ENCODE measurements around the gene CPEB1. TPM values are rescaled to one million over a fixed set of nuclear protein-coding genes. Genes with fewer than 3 reads are reported as not detected.

CPEB1 gene
- total RNA-seq, 1 donor from 2014 or later, result 2.5 TPM

DNA sequence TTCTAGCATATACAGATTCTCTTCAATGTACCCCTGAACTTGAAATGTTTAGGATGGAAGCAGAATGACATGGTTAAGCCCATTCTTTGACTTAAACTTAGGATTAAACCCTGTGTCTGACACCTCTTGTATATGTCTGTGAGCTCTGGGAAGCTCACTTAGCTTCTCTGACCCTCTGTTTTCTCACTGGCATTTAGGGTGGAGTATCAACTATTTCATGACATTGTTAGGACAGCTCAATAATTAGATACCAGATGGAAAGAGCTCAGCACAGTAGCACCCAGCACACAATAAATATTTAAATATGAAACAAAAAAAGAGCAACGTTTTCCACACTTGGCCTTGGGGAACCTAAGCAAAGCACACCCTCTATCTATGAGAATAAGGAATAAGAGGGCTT is 88.7 kb downstream of the CPEB1 start:
- TF ChIP-seq CTCF (IDR thresholded peaks at IDR 0.05), result no peak
- Histone ChIP-seq H3K27ac (no peak overlapping the region), H3K4me3 (no peak overlapping the region), H3K36me3 (no peaks in the 10 kb centered on the region), H3K27me3 (no peaks in the 10 kb centered on the region), H3K9me3 (no peaks in the 10 kb centered on the region), H3K4me1 (no peaks in the 10 kb centered on the region)
- intact Hi-C loops (cut with DNase I), result no loop called here
- ATAC-seq, result no peak
- no peak for DNase-seq

- Histone ChIP-seq H3K4me1 (no peaks in the 10 kb centered on the region), H3K27ac (no peak overlapping the region), H3K27me3 (no peaks in the 10 kb centered on the region), H3K4me3 (no peak overlapping the region), H3K9me3 (no peaks in the 10 kb centered on the region), H3K36me3 (no peaks in the 10 kb centered on the region)
- intact Hi-C loops (cut with DNase I), result no loop called here
- TF ChIP-seq CTCF (IDR thresholded peaks at IDR 0.05), result no peak
- ATAC-seq (no peak), DNase-seq (no peak)
These were observed 90.7 kb downstream of the CPEB1 start for GRCh38 chr15:82556315-82557035.

DNA sequence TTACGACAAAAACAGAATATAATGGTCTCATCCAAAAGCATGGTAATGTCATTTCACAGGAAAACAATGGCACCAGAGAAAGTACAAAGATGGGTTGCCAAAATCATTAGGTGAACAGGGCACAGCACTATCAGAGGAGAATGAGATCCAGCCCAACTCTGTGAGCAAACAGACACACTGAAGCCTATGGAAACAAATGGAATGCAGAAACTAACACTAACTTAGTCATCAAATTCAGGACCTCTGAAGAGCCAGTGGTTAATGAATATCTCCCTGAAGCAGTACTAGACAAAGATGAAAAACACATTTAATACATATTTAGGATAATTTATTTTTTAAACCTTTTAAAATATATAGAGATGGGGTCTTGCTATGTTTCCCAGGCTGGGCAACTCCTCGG is 92.3 kb downstream of the CPEB1 start:
- DNase-seq (no peak), ATAC-seq (no peak)
- no peaks in the 10 kb centered on the region for H3K36me3 ChIP-seq
- no peak for TF ChIP-seq CTCF (IDR thresholded peaks at IDR 0.05)
- H3K27ac ChIP-seq, result no peak overlapping the region
- no peaks in the 10 kb centered on the region for H3K4me1 ChIP-seq
- no peaks in the 10 kb centered on the region for H3K9me3 ChIP-seq
- no peak overlapping the region for H3K4me3 ChIP-seq
- H3K27me3 ChIP-seq, result no peaks in the 10 kb centered on the region
- intact Hi-C loops (cut with DNase I), result no loop called here

- Histone ChIP-seq H3K27ac (no peak overlapping the region), H3K36me3 (no peaks in the 10 kb centered on the region), H3K4me3 (no peak overlapping the region), H3K4me1 (no peaks in the 10 kb centered on the region), H3K27me3 (no peaks in the 10 kb centered on the region), H3K9me3 (no peaks in the 10 kb centered on the region)
- TF ChIP-seq CTCF (IDR thresholded peaks at IDR 0.05), result no peak
- ATAC-seq (no peak), DNase-seq (no peak)
- intact Hi-C loops (cut with DNase I), result no loop called here
These were observed 92.8 kb downstream of the CPEB1 start for GRCh38 chr15:82554351-82554750.

DNA sequence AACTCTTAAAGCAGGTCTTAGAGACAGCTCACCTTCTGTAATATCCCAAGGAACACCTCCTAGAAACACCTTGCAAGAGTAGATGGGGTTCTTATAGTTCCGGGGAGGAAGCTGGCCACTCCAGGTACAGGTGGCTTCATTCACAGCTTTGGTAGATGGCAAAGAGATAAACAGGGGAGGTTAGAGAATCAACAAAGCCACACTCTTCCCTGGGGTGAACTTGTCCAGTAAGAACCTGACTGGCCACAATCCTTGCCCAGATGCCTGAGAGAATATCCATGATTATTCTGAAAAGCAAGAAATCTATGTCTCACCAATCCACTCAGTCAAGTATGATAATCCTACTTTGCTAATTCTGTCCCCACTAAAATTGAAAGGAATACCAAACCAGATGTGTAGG is 93.3 kb downstream of the CPEB1 start:
- Histone ChIP-seq H3K27ac (no peak overlapping the region), H3K4me1 (no peaks in the 10 kb centered on the region), H3K4me3 (no peak overlapping the region), H3K36me3 (no peaks in the 10 kb centered on the region), H3K27me3 (no peaks in the 10 kb centered on the region), H3K9me3 (no peaks in the 10 kb centered on the region)
- no peak for ATAC-seq
- DNase-seq, result no peak
- intact Hi-C loops (cut with DNase I), result no loop called here
- no peak for TF ChIP-seq CTCF (IDR thresholded peaks at IDR 0.05)

- H3K27ac ChIP-seq, result no peak overlapping the region
- no peaks in the 10 kb centered on the region for H3K27me3 ChIP-seq
- H3K4me3 ChIP-seq, result no peak overlapping the region
- DNase-seq (no peak), ATAC-seq (no peak)
- H3K4me1 ChIP-seq, result no peaks in the 10 kb centered on the region
- no peak for TF ChIP-seq CTCF (IDR thresholded peaks at IDR 0.05)
- intact Hi-C loops (cut with DNase I), result no loop called here
- H3K36me3 ChIP-seq, result no peaks in the 10 kb centered on the region
- no peaks in the 10 kb centered on the region for H3K9me3 ChIP-seq
These were observed 94.3 kb downstream of the CPEB1 start for GRCh38 chr15:82552861-82553260.

Data from upper lobe of right lung (tissue), 1 donor.